ENCODE data around the gene SPRING1. TPM values are rescaled to one million over a fixed set of nuclear protein-coding genes. Genes with fewer than 3 reads are reported as not detected.

SPRING1 gene
- total RNA-seq, 1 experiment from 2014 or later: 16.3 TPM

DNA sequence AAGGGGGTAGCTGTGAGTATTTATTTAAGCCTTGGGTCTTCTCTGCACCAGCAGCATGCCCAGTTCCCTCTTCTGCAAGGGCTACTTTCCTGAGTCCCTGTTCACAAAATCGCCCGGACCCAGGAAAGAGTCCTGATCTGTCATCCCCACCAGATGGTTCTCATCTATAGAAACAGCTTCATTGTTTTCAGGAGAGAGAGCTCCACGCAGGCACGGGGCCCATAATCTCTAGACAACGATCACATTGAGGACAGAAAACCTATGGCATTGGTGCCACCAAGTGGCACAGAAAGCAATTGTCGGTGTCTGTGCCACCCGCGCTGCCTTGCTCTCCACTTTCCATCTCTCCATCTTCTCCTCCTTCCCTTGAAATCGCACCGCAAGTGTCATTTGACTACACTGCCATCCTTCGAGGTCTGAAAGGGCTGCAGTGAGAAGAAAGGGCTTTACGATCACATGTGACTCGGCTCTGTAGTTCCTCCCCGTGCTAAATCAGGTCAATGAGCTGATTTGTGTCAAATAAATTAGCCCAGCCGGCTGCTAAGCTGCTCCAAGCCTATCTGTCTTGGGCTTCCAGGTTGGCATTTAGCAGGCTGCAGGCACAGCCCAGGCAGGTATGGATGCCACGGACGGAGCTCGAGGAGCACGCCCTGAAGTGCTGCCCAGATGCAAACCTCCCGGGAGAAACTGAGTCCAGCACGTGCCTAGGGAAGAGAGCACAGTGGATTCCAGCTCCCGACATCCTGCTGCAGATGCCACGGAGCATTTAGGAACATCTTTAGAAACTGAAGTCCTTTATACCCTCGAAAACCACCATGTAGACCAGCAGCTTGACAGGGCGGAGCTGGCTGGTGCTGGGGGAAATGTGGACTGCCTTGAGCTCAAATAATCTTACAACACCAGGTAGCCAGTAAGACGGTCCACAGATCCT lies 28.8 kb downstream of the SPRING1 start:
- peak; percentile 69 for DNase-seq (ENCODE audit: low read depth)

DNA sequence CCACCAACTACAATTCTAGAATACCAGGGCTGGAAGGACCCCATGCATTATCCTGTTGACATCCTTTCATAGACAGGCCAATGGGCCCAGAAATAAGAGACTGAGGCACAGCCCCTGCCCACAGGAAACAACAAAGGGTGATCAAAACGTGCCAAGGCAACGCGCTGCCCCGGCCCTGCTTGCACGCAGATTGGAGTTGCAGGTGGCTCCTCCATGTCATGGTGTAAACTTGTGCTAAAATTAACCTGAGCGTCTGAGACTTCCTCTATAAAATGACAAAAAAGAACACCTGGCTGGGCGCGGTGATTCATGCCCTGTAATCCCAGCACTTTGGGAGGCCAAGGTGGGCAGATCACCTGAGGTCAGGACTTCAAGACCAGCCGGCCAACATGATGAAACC lies 30.1 kb downstream of the SPRING1 start:
- no peak for DNase-seq (ENCODE audit: low read depth)

DNA sequence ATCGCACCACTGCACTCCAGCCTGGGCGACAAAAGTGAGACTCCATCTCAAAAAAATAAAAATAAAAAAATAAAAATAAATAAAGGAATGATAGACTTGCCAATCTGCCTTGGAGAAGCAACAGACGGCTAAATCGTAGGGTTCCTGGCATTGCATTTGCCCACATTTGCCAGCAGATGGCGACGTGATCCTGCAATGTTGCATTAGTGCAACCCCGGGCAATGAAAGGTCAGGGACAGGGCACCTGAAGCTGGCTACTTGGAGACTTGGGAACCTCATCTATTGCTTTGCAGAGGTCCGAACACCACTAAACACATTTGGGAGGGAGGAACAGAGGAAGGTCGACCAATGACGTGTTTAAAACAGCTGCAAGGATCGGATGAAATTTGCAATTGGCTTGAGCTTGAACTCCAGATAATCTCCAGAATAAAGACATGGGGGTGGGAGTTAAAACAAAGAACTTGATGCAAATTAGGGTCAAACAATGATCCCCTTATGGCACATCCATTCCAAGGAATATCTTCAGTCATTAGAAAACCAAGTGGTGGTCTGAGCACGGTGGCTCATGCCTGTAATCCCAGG lies 34.6 kb downstream of the SPRING1 start:
- peak; percentile 52 for DNase-seq (ENCODE audit: low read depth)

DNA sequence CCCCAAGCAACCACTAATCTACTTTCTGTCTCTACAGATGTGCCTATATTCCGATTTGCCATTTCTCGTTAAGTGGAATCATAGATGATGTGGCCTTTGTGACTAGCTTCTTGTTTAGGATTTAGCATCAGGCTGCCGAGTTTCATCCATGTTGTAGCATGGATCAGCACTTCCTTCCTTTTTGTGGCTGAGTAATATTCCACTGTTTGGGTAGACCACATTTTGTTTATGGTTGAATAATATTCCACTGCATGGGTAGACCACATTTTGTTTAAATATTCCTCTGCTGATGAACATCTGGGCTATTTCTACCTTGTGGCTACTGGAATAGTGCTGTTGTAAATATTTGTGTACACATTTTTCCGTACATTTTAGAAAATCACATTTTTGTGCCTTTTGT lies 36.4 kb downstream of the SPRING1 start:
- no peak for DNase-seq (ENCODE audit: low read depth)

DNA sequence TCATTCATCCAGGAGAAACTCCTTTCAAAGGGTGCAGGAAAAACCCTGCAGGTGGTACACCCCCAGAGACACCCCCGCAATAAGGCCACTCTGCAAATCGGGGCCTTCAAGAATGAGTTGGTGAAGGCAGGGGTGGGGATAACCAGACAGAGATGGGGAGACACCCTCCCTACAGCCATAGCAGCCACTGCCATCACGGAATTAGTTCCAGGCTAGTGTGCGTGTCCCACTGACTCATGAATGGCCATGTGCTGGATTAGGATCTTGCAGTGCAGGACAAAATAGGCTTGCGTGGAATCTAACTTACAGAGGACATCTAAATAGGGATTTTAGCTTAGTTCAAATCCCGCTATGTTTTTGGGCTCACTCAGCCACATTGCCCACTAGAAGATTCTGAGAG lies 37.8 kb downstream of the SPRING1 start:
- DNase-seq (ENCODE audit: low read depth): no peak

DNA sequence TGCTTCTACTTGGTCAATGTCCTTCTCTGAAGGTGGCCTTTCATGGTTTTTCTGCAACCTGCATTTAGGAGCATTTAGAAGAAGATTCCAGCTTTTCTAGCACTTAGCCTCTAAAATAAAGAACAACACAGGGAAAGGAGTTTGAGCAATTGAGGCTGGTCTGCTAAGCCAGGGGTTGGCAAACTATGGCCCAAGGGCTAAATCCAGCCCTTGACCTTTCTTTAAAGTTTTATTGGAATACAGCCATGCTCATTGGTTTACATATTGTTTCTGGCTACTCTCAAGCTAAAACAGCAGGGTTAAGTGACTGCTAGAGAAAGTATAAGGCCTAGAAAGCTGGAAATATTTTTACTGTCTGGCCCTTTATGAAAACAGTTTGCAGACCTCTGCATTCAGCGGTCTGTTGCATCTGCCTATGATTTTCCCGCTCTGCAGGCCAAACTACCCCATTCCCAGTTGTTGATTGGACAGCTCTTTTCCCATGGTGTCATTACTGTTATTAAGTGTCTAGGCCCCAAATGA lies 39.3 kb downstream of the SPRING1 start:
- DNase-seq (ENCODE audit: low read depth): no peak

DNA sequence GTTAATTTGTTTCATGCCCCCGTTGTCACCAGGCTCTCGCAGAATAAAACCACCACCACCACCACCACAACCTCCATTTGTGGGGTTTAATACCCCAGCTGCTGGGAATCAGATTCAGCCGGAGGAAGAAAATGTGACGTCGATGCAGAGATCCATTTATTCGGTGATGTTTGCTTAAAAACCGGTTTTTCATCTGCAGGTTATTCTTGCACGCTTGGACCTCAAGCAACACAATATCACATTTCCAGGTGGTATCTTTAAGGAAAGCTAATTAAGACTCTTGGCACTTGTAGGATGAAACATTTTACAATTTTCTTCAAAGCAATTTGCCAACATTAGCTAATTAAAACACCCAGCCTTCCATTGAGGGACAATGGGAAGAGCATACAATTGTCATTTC lies 39.8 kb downstream of the SPRING1 start:
- no peak for DNase-seq (ENCODE audit: low read depth)

DNA sequence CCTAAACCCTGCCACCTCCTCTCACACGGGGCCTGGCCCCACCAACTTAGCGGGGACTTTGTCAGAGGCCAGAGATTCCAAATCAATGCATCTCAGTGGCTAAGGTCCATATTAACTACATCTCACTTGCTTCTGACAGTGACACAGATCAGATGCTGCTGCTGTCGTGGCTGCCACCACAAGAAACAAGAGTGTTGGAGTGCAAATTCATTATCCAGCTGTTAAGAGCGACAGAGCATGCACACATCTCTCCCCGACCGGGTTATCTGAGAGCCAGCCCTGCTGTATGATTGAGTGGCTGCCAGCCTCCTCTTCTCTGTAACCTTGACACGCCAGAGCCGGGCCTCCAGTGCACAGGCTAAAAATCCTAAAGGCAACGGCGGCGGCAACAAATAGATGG lies 40.2 kb downstream of the SPRING1 start:
- DNase-seq (ENCODE audit: low read depth): no peak

DNA sequence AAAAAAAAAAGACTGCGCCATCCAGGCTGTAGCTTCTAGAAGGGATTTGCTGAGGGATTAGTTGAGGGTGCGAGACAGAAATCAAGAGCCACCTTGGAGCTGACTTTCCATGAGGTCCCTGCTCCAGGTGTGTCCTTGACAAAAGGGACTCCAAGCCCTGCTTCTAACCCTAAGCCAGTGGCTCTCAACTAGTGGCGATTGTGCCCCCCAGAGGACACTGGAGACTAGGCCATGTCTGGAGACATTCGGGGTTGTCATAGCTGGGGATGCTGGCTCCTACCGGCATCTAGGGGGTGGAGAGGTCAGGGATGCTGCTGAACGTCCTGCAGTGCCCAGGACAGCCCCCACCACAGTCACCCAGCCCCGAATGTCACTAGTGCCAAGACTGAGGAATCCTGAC lies 40.6 kb downstream of the SPRING1 start:
- DNase-seq (ENCODE audit: low read depth): no peak

DNA sequence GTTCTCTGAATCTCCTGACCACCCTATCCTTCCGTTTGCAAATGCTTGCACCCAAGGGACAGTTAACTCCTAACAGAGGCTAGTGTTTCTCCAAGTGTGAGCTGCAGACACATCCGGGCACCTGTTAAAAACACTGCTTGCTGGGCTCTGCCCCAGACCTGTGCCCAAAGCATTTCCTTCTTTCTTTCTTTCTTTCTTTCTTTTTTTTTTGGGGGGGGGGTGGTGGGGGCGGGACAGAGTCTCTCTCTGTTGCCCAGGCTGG lies 42.5 kb downstream of the SPRING1 start:
- DNase-seq (ENCODE audit: low read depth): no peak

DNA sequence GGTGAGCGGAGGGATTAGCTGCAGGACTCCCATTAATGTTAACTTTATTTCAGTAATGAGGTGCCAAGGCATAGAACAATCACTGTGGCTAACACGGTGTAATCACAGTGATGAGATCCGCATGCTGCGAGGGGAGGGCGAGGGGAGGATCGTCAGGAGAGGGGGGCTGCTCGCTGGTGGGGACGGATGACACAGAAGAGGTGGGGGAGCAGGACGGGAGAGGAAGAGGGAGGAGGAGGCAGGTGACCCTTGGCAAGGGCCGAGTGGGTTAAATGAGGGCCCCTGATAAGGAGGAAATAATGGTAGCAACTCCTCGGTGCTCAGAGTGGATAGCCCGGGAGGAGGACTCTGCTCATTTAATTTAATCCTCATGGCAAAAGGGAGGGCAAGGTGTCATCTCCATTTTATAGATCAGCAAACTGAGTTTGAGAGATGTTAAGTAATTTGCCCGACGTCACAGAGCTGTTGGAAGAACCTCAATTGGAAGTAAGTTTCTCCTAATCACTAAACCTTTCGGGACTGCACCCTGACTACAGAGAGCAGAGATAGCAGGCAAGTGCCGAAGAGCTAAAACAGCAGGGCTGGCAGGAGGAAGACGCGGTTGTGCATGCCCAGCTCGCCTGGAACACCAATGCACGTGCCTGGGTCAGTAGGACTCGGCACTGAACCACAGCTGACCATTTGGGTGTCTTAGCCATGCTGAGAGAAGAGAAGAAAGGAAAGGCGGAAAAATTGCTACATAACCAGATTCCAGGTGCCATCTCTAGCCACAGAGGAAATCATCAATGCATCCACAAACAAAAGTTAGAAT lies 43.0 kb downstream of the SPRING1 start:
- no peak for DNase-seq (ENCODE audit: low read depth)

DNA sequence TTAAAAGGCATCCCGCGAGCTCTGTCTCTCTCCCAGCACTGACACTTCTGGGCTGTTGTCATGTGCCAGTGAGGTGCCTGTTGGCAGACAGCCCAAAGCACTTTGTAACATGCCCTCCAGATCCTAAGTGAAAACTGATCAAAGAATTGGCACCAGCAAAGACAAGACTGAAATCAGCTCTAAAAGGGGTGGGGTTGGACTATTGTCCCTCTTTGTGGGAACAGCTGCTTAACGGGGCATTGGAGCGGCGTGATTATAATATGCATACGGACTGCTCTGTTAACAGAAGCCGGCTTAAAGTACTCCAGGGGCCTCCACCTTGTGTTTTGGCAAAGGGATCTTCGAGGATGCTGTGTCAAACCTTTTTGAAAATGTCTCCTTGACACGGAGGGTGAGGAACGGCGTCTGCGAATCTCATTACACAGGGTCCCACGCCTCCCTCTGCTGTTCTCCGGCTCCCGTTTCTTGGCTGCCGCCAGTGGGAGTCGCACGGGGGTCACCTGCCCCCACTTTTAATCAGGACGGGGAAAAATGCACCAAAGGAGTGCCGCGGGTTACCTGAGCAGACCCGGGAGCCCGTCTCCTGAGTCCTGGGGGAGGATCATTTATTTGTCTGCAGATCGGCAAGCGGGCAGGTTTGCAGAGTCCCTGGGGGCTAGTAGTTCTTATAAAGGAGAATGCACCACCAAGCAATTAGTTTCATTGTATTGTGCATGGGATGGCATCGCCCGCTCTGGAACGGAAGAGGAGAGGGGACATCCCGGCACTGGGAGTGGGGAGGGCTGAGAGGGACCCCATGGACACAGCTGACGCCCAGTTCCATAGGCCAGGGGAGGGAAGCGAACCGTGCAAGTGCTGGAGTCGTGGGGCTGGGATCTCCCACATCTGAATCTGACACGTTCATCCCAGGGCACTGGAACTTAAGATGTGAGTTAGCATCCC lies 44.3 kb downstream of the SPRING1 start:
- DNase-seq (ENCODE audit: low read depth): no peak

DNA sequence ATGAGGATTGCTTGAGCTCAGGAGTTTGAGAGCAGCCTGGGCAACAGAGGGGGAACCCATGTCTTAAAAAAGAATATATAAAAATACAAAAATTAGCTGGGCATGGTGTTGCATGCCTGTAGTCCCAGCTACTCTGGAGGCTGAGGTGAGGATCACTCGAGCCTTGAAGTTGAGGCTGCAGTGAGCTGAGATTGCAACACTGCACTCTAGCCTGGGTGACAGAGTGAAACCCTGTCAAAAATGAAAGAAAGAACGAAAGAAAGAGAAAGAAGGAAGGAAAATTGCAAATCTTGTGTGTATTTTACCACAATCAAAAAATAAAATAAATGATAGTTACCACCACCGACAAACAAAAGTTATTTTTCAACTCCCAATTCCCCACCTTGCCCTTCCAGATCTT lies 45.3 kb downstream of the SPRING1 start:
- DNase-seq (ENCODE audit: low read depth): no peak

DNA sequence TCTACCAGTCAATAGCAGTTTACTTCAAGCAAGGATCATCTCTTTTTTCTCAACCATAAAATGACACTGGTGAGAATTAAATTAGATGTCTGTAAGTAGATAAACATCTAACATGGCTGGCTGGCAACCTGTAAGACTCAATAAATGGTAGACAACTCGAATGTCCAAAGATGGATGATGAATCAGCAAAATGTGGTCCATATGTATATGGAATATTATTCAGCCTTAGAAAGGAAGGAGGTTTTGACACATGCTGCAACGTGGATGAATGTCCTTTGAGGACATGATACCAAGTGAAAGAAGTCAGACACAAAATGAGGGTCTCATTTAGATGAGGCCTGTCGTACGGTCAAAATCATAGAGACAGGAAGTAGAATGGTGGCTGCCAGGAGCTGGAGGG lies 46.2 kb downstream of the SPRING1 start:
- no peak for DNase-seq (ENCODE audit: low read depth)

DNA sequence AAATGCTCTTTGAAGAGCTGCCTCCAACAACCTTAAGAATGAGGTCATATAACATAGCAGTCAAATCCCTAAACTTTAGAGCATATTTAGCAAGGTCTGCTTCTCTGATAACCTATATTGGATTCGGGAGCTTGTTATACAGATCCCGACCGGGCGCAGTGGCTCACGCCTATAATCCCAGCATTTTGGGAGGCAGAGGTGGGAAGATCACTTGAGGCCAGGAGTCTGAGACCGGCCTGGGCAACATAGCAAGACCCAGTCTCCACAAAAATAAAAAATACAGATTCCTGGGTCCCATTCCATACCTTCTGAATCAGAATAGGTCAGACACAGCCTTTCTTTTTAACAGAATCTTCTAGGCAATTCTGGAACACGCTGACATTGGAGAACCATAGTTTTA lies 46.7 kb downstream of the SPRING1 start:
- DNase-seq (ENCODE audit: low read depth): no peak

DNA sequence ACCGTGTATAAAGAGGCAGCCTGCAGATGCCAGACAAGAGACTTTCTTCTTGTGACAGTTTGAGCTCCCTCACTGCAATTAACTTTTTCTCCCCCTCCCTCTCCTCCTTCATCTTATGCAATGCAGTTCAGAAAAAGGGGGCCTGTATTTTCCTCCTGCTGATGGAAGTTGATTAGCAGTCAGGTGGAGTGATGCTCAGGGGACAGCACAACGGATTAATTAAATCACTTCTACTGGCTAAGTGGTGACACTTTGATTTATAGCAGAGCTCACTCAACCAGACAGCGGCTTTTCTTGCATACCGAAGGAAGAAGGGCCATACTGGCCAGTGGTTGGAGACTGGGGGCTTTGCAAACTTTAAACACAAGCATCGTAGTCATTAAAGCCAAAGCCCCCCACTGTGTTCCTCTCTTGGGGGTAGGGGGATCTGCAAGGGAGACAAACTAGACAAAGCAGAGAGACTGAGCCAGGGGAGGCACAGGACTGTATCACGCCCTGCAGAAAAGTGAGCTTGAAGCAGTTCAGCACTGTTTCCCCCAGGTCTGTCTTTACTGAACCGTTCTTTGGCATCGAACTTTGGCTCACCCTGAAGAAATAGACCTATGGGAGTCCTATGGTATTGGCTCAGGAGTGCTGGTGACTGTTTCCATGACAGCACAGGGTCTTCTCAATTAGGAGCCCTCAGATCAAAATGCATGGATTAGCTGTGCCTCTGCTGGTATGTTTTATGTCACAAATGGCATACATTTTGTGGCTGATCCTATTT lies 47.7 kb downstream of the SPRING1 start:
- no peak for DNase-seq (ENCODE audit: low read depth)

DNA sequence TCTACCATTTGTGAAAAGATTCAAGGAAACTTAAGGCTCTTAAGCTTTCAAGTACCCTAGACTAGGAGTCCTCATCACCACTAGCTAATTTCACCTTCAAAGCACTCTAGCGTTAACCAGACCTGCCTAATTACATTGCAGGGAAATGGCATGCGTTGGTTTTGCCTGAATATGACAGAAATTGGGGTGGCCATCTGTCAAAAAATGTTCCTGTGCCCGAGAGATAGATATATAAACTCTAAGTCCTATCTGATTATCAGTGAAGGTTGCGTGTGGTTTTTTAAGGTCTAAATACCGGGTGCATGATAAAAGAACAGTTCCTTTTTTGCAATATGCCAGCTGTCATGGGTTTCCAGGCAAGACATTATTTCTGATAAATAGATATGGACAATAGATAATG lies 48.3 kb downstream of the SPRING1 start:
- no peak for DNase-seq (ENCODE audit: low read depth)

Data from RPMI7951 (cell line).